Kidney (tissue), 14 donors: ENCODE data around the gene RIMBP2. TPM values are rescaled to one million over a fixed set of nuclear protein-coding genes. Genes with fewer than 3 reads are reported as not detected.

Experiments
- DNase-seq, 5 donors: peaks; one replicate each; pipeline ENCODE4 v3.0.0-alpha.2; 2013 to 2020
- FAIRE-seq: peaks from 2 replicates; lab custom pipeline; 2012; peaks lifted over from hg19 to GRCh38; lab: Jason Lieb, UNC
- H3K27ac ChIP-seq, 2 donors: one replicate each; pipeline ENCODE4 v1.7.0; 2013; ENCODE audit warnings: low read depth in 2 of 2, low read length in 2 of 2, inconsistent platforms in 1 of 2
- H3K27me3 ChIP-seq: one replicate; pipeline ENCODE4 v1.7.1; 2013; ENCODE audit warnings: low read length, inconsistent platforms; ENCODE audit not compliant: control insufficient read depth, insufficient read depth
- H3K36me3 ChIP-seq, 3 donors: one replicate each; pipeline versions ENCODE4 v1.7.0 to v1.7.1; 2013; ENCODE audit warnings: low read length in 3 of 3, control low read depth in 1 of 3, inconsistent platforms in 1 of 3; ENCODE audit not compliant: insufficient read depth in 3 of 3, control insufficient read depth in 2 of 3
- H3K4me1 ChIP-seq, 3 donors: one replicate each; pipeline versions ENCODE4 v1.7.0 to v1.7.1; 2013; ENCODE audit warnings: low read length in 3 of 3, inconsistent platforms in 1 of 3, low read depth in 1 of 3; ENCODE audit not compliant: control insufficient read depth in 2 of 3, insufficient read depth in 2 of 3
- H3K4me3 ChIP-seq, 3 donors: one replicate each; pipeline versions ENCODE4 v1.7.0 to v1.8.1; 2013; ENCODE audit warnings: low read length in 3 of 3, control low read depth in 1 of 3, inconsistent platforms in 1 of 3
- H3K9ac ChIP-seq, 3 donors: one replicate each; pipeline versions ENCODE4 v1.7.0 to v1.7.1; 2013; ENCODE audit warnings: low read length in 3 of 3, control low read depth in 1 of 3, inconsistent platforms in 1 of 3
- H3K9me3 ChIP-seq, 3 donors: one replicate each; pipeline versions ENCODE4 v1.7.0 to v1.7.1; 2013; ENCODE audit warnings: low read length in 3 of 3, control low read depth in 1 of 3, inconsistent platforms in 1 of 3; ENCODE audit not compliant: control insufficient read depth in 2 of 3, insufficient read depth in 1 of 3
- CTCF ChIP-seq: IDR thresholded peaks from 3 replicates; pipeline ENCODE4 v1.5.1; 2012; ENCODE audit warnings: mild to moderate bottlenecking, moderate library complexity, borderline replicate concordance; ENCODE audit not compliant: insufficient read depth; ENCODE audit errors: extremely low read depth
- intact Hi-C: fragments of 100-400 bp; cut with DNase I; formaldehyde crosslinking; loops from one replicate; pipeline ENCODE4 v1.11.1; 2022
- polyA plus RNA-seq: library from polyadenylated mRNA; stranded (reverse); fragments of 350-450 nt; fragmentation: Illumina TruSeq; extraction: RNeasy Lipid Tissue Mini Kit (QIAGEN cat#74804); gene quantifications from one replicate; pipeline ENCODE4 v1.2.3, GENCODE V29; 2014; ENCODE audit warnings: low read depth, low replicate concordance; ENCODE audit not compliant: insufficient read depth
- total RNA-seq: library from RNA; stranded (reverse); fragmentation: NEBNext Ultra II Directional; extraction: Animal tissue kit (Norgen Biotek cat#: 25700); gene quantifications from one replicate; pipeline ENCODE4 v1.2.1, GENCODE V29; 2021
- donor health status: control.
- donor health status: control.
- donor health status: control.
- donor health status: control.
- donor health status: control.
- donor health status: DM: yes; HTN: yes; CAD: no.
- donor health status: Normal renal cell carcinoma (clear cell type).

Gene RIMBP2
- total and polyA plus RNA-seq, 2 donors from 2014 or later: 2.8 to 51.7 TPM

GRCh38 chr12:130500835-130501330, 215.2 kb downstream of the RIMBP2 start:
- H3K9me3 ChIP-seq: no peaks in the 10 kb centered on the region
- no peak overlapping the region for H3K27ac ChIP-seq
- no peak overlapping the region for H3K9ac ChIP-seq
- no peak for FAIRE-seq
- intact Hi-C loops: no loop called here
- H3K36me3 ChIP-seq: no peaks in the 10 kb centered on the region
- no peaks in the 10 kb centered on the region for H3K27me3 ChIP-seq
- TF ChIP-seq CTCF: no peak
- DNase-seq: no peak
- no peak overlapping the region for H3K4me3 ChIP-seq
- H3K4me1 ChIP-seq: no peaks in the 10 kb centered on the region

GRCh38 chr12:130499474-130499873, 216.6 kb downstream of the RIMBP2 start:
- Histone ChIP-seq H3K4me1 (no peaks in the 10 kb centered on the region), H3K9ac (no peak overlapping the region), H3K9me3 (no peaks in the 10 kb centered on the region), H3K36me3 (no peaks in the 10 kb centered on the region), H3K4me3 (no peak overlapping the region), H3K27ac (no peak overlapping the region), H3K27me3 (no peaks in the 10 kb centered on the region)
- DNase-seq (no peak), FAIRE-seq (no peak)
- TF ChIP-seq CTCF: no peak
- intact Hi-C loops: no loop called here

- Histone ChIP-seq H3K27ac (no peak overlapping the region), H3K27me3 (no peaks in the 10 kb centered on the region), H3K9ac (no peak overlapping the region), H3K4me3 (no peak overlapping the region), H3K4me1 (no peaks in the 10 kb centered on the region), H3K36me3 (no peaks in the 10 kb centered on the region), H3K9me3 (no peaks in the 10 kb centered on the region)
- intact Hi-C loops: no loop called here
- TF ChIP-seq CTCF: no peak
- FAIRE-seq: no peak
- no peak for DNase-seq
Observed at GRCh38 chr12:130498589-130499385, 217.3 kb downstream of the RIMBP2 start.
